H54 (cell line): ENCODE measurements around the gene IL19.

Source experiments
- DNase-seq: peaks from one replicate; pipeline ENCODE4 v3.0.0; 2011; ENCODE audit warnings: low spot score, mixed read lengths; ENCODE audit not compliant: insufficient read length
- FAIRE-seq: peaks from 3 replicates; lab custom pipeline; 2011; peaks lifted over from hg19 to GRCh38; lab: Jason Lieb, UNC
- POLR2A ChIP-seq: IDR thresholded peaks from 2 replicates; pipeline ENCODE4 v1.6.1; 2011; ENCODE audit warnings: low read depth, mild to moderate bottlenecking, low read length

IL19 gene

GRCh38 chr1:206832352-206832880, 61.8 kb downstream of the IL19 start:
- DNase-seq, result no peak
- no peak for TF ChIP-seq POLR2A
- no peak for FAIRE-seq

GRCh38 chr1:206833106-206833680, 62.6 kb downstream of the IL19 start:
- TF ChIP-seq POLR2A, result no peak
- DNase-seq, result no peak
- no peak for FAIRE-seq

- FAIRE-seq (no peak), DNase-seq (no peak)
- TF ChIP-seq POLR2A, result no peak
These were observed 63.2 kb downstream of the IL19 start for GRCh38 chr1:206833801-206834200.

GRCh38 chr1:206834217-206834616, 63.6 kb downstream of the IL19 start:
- FAIRE-seq (no peak), DNase-seq (no peak)
- no peak for TF ChIP-seq POLR2A

GRCh38 chr1:206834711-206835110, 64.1 kb downstream of the IL19 start:
- no peak for TF ChIP-seq POLR2A
- FAIRE-seq, result no peak
- peak; percentile 38 for DNase-seq

GRCh38 chr1:206835186-206835585, 64.6 kb downstream of the IL19 start:
- FAIRE-seq, result no peak
- no peak for DNase-seq
- no peak for TF ChIP-seq POLR2A

- DNase-seq, result no peak
- no peak for TF ChIP-seq POLR2A
- FAIRE-seq, result no peak
These were observed 65.5 kb downstream of the IL19 start for GRCh38 chr1:206836111-206836510.

- no peak for DNase-seq
- TF ChIP-seq POLR2A, result no peak
- no peak for FAIRE-seq
These were observed 68.5 kb downstream of the IL19 start for GRCh38 chr1:206839006-206839560.

GRCh38 chr1:206839857-206840256, 69.3 kb downstream of the IL19 start:
- TF ChIP-seq POLR2A, result no peak
- FAIRE-seq, result peak; percentile 11
- peak; percentile 76 for DNase-seq

- TF ChIP-seq POLR2A, result no peak
- no peak for FAIRE-seq
- no peak for DNase-seq
These were observed 71.2 kb downstream of the IL19 start for GRCh38 chr1:206841609-206842323.

- TF ChIP-seq POLR2A, result no peak
- FAIRE-seq (no peak), DNase-seq (no peak)
These were observed 72.3 kb downstream of the IL19 start for GRCh38 chr1:206842854-206843253.

- no peak for FAIRE-seq
- no peak for DNase-seq
- no peak for TF ChIP-seq POLR2A
These were observed 73.1 kb downstream of the IL19 start for GRCh38 chr1:206843626-206844025.

- DNase-seq (no peak), FAIRE-seq (no peak)
- TF ChIP-seq POLR2A, result no peak
These were observed 75.9 kb downstream of the IL19 start for GRCh38 chr1:206846487-206846886.

GRCh38 chr1:206847337-206847834, 76.8 kb downstream of the IL19 start:
- DNase-seq (no peak), FAIRE-seq (no peak)
- no peak for TF ChIP-seq POLR2A
